IMR-90 (cell line): ENCODE measurements around the gene ALDH1A2. TPM values are rescaled to one million over a fixed set of nuclear protein-coding genes. Genes with fewer than 3 reads are reported as not detected.

Source experiments
- ATAC-seq: fragments of 200-7000 bp; cut with Tn5 transposase; 2 replicates; pipeline ENCODE4 v1.9.1; 2020; ENCODE audit warnings: low read depth, mild to moderate bottlenecking, moderate library complexity
- BruUV-seq: library from RNA; stranded (reverse); fragments of 400-500 nt; replicated peaks from 2 replicates; lab custom pipeline; 2021; lab: Mats Ljungman, UMichigan
- CTCF ChIA-PET: fragments of 300-600 bp; formaldehyde crosslinking; extraction: SDS; loops from one replicate; lab custom pipeline; 2021; ENCODE audit warnings: antibody characterized with exemption; lab: Yijun Ruan, JAX
- POLR2A ChIA-PET: fragments of 300-600 bp; sonication (Branson Sonifier 250); formaldehyde crosslinking; loops from one replicate; lab custom pipeline; 2022; ENCODE audit warnings: antibody characterized with exemption; ENCODE audit not compliant: unreplicated experiment; lab: Charles Lee
- DNase-seq: peaks from one replicate; pipeline ENCODE4 v3.0.0; 2013
- H2AFZ ChIP-seq: replicated peaks from 2 replicates; pipeline ENCODE3; 2013; ENCODE audit warnings: low read length, mild to moderate bottlenecking; ENCODE audit not compliant: poor library complexity
- H2AK5ac ChIP-seq: 2 replicates; pipeline ENCODE4 v1.6.1; 2013; ENCODE audit warnings: low read depth, low read length, inconsistent platforms
- H2AK9ac ChIP-seq: replicated peaks from 2 replicates; pipeline ENCODE3; 2013; ENCODE audit warnings: mild to moderate bottlenecking, low read depth, low read length, moderate library complexity; ENCODE audit not compliant: poor library complexity
- H2BK120ac ChIP-seq: 2 replicates; pipeline ENCODE4 v1.6.1; 2013; ENCODE audit warnings: low read depth, low read length, inconsistent platforms
- H2BK15ac ChIP-seq: 3 replicates; pipeline ENCODE4 v1.6.1; 2013; ENCODE audit warnings: low read depth, low read length, inconsistent platforms
- H2BK20ac ChIP-seq: 2 replicates; pipeline ENCODE4 v1.6.1; 2013; ENCODE audit warnings: low read depth, mild to moderate bottlenecking, inconsistent platforms, low read length, moderate library complexity
- H2BK5ac ChIP-seq: 2 replicates; pipeline ENCODE4 v1.6.1; 2013; ENCODE audit warnings: mild to moderate bottlenecking, low read depth, low read length, inconsistent platforms; ENCODE audit not compliant: poor library complexity, severe bottlenecking
- H3K14ac ChIP-seq: replicated peaks from 2 replicates; pipeline ENCODE4 v1.6.1; 2013; ENCODE audit warnings: low read depth, low read length, inconsistent platforms
- H3K18ac ChIP-seq: 2 replicates; pipeline ENCODE4 v1.6.1; 2013; ENCODE audit warnings: low read depth, low read length, control low read depth
- H3K23ac ChIP-seq: 2 replicates; pipeline ENCODE4 v1.6.1; 2013; ENCODE audit warnings: low read depth, low read length, inconsistent platforms
- H3K27ac ChIP-seq: 2 replicates; pipeline ENCODE4 v1.5.1; 2013; ENCODE audit warnings: mild to moderate bottlenecking, control low read depth, low read length; ENCODE audit not compliant: insufficient read depth
- H3K27me3 ChIP-seq: 2 replicates; pipeline ENCODE4 v1.6.1; 2013; ENCODE audit warnings: low read length; ENCODE audit not compliant: control insufficient read depth, insufficient read depth
- H3K36me3 ChIP-seq: 2 replicates; pipeline ENCODE4 v1.6.1; 2013; ENCODE audit warnings: low read length, mixed read lengths; ENCODE audit not compliant: control insufficient read depth, insufficient read depth
- H3K4ac ChIP-seq: 2 replicates; pipeline ENCODE4 v1.6.1; 2013; ENCODE audit warnings: low read depth, low read length, inconsistent platforms
- H3K4me1 ChIP-seq: 2 replicates; pipeline ENCODE4 v1.6.1; 2013; ENCODE audit warnings: low read length, mixed read lengths; ENCODE audit not compliant: control insufficient read depth, insufficient read depth
- H3K4me2 ChIP-seq: 2 replicates; pipeline ENCODE4 v1.6.1; 2013; ENCODE audit warnings: low read depth, mild to moderate bottlenecking, control low read depth, low read length, moderate library complexity
- H3K4me3 ChIP-seq: 2 replicates; pipeline ENCODE4 v1.5.1; 2013; ENCODE audit warnings: low read depth, mild to moderate bottlenecking, control low read depth, low read length, moderate library complexity; ENCODE audit not compliant: insufficient read depth
- H3K56ac ChIP-seq: 2 replicates; pipeline ENCODE4 v1.6.1; 2013; ENCODE audit warnings: low read length, inconsistent platforms; ENCODE audit not compliant: insufficient read depth; ENCODE audit errors: extremely low read depth
- H3K79me1 ChIP-seq, 2 experiments: 2 replicates each; pipeline ENCODE4 v1.6.1; 2013; ENCODE audit warnings: low read length in 2 of 2, inconsistent platforms in 1 of 2, low read depth in 1 of 2
- H3K9ac ChIP-seq: 2 replicates; pipeline ENCODE4 v1.6.1; 2013; ENCODE audit warnings: low read depth, low read length, control low read depth
- H3K9me1 ChIP-seq: 2 replicates; pipeline ENCODE4 v1.6.1; 2013; ENCODE audit warnings: low read length, inconsistent platforms; ENCODE audit not compliant: insufficient read depth
- H3K9me3 ChIP-seq: 2 replicates; pipeline ENCODE4 v1.6.1; 2013; ENCODE audit warnings: low read length; ENCODE audit not compliant: control insufficient read depth, insufficient read depth
- H4K20me1 ChIP-seq: 2 replicates; pipeline ENCODE4 v1.6.1; 2013; ENCODE audit warnings: low read length, inconsistent platforms; ENCODE audit not compliant: insufficient read depth
- H4K5ac ChIP-seq: 2 replicates; pipeline ENCODE4 v1.6.1; 2013; ENCODE audit warnings: mild to moderate bottlenecking, low read depth, low read length, control low read depth
- H4K8ac ChIP-seq, 2 experiments: 2 replicates each; pipeline ENCODE4 v1.6.1; 2013; ENCODE audit warnings: low read depth in 2 of 2, low read length in 2 of 2, control low read depth in 1 of 2, inconsistent platforms in 1 of 2
- H4K91ac ChIP-seq: 2 replicates; pipeline ENCODE4 v1.6.1; 2013; ENCODE audit warnings: low read depth, low read length, inconsistent platforms; ENCODE audit not compliant: insufficient read depth
- CEBPB ChIP-seq: IDR thresholded peaks from 2 replicates; pipeline ENCODE4 v1.6.1; 2012; ENCODE audit warnings: low read depth, low read length, improper control_type of control experiment
- FOS ChIP-seq: fragments of 150-350 bp; IDR thresholded peaks from 2 replicates; pipeline ENCODE4 v1.6.1; 2016; ENCODE audit warnings: low read depth, low read length
- MAZ ChIP-seq: IDR thresholded peaks from 2 replicates; pipeline ENCODE4 v1.6.1; 2012; ENCODE audit warnings: low read depth, mild to moderate bottlenecking, low read length, improper control_type of control experiment, moderate library complexity, borderline replicate concordance
- MXI1 ChIP-seq: IDR thresholded peaks from 2 replicates; pipeline ENCODE4 v1.6.1; 2012; ENCODE audit warnings: low read depth, mild to moderate bottlenecking, low read length, moderate library complexity, borderline replicate concordance
- POLR2A ChIP-seq: IDR thresholded peaks from 2 replicates; pipeline ENCODE4 v1.6.1; 2012; ENCODE audit warnings: mild to moderate bottlenecking, low read depth, low read length
- RAD21 ChIP-seq: IDR thresholded peaks from 2 replicates; pipeline ENCODE4 v1.6.1; 2012; ENCODE audit warnings: low read length, improper control_type of control experiment
- RCOR1 ChIP-seq: IDR thresholded peaks from 2 replicates; pipeline ENCODE4 v1.6.1; 2012; ENCODE audit warnings: mild to moderate bottlenecking, low read length, improper control_type of control experiment; ENCODE audit not compliant: insufficient replicate concordance
- SMC3 ChIP-seq: fragments of 150-350 bp; IDR thresholded peaks from 2 replicates; pipeline ENCODE4 v1.6.1; 2016; ENCODE audit warnings: low read depth, mild to moderate bottlenecking, antibody characterized with exemption, low read length, moderate library complexity
- WGBS, 2 experiments: methylation state at CpG; one replicate each; pipeline versions ENCODE4 v1.1.5 to v1.1.7; 2013; ENCODE audit warnings: missing lambda C conversion rate in 2 of 2; ENCODE audit not compliant: insufficient read length in 1 of 2; ENCODE audit errors: extremely low coverage in 2 of 2; 5-methylcytosine and 5-hydroxymethylcytosine counted together
- dilution Hi-C: fragments of 300-500 bp; cut with HindIII; formaldehyde crosslinking; loops from one replicate; pipeline ENCODE4 v1.14.3; 2018; ENCODE audit warnings: low sequenced_read_pairs; ENCODE audit not compliant: unreplicated experiment
- in situ Hi-C: fragments of 300-500 bp; cut with MboI; formaldehyde crosslinking; loops from 3 replicates; pipeline ENCODE4 v1.14.3; 2019; ENCODE audit warnings: low sequenced_read_pairs, inconsistent platforms, mixed read lengths
- intact Hi-C: fragments of 100-400 bp; cut with micrococcal nuclease; formaldehyde crosslinking; loops from 2 replicates; pipeline ENCODE4 v1.10.0; 2022
- polyA plus RNA-seq, 3 experiments: library from polyadenylated mRNA; depleted of rRNA; stranded (reverse); fragments of >200 nt; gene quantifications; 2 replicates each; pipeline ENCODE4 v1.2.3, GENCODE V29; 2012; ENCODE audit warnings: low replicate concordance in 1 of 3
- total RNA-seq: library from RNA; depleted of rRNA; stranded (reverse); fragments of >200 nt; gene quantifications from 2 replicates; pipeline ENCODE4 v1.2.3, GENCODE V29; 2012
- TF ChIP-seq, protein P1 (sequence below): conservative IDR thresholded peaks from 2 replicates; pipeline ENCODE4 v1.5.1; 2012; ENCODE audit warnings: mild to moderate bottlenecking, low read depth, low read length, improper control_type of control experiment
- TF ChIP-seq, protein P2 (sequence below): fragments of 150-350 bp; IDR thresholded peaks from 2 replicates; pipeline ENCODE4 v1.6.1; 2016; ENCODE audit warnings: low read depth, mild to moderate bottlenecking, low read length, moderate library complexity, borderline replicate concordance

ALDH1A2 gene
- total and polyA plus RNA-seq, 2 of the 4 experiments (the other 2 are of a cell fraction), result not detected

- no peak overlapping the region for H2AFZ ChIP-seq
- no peak overlapping the region for H3K18ac ChIP-seq
- no peak overlapping the region for H2AK5ac ChIP-seq
- DNase-seq, result no peak
- POLR2A ChIA-PET, result no interaction called here
- H4K91ac ChIP-seq, result no peak overlapping the region
- dilution Hi-C loops, result no loop called here
- H2BK5ac ChIP-seq, result no peak overlapping the region
- no peak overlapping the region for H2BK15ac ChIP-seq
- H2BK120ac ChIP-seq, result no peak overlapping the region
- no peaks in the 10 kb centered on the region for H3K79me1 ChIP-seq
- no peak overlapping the region for H2BK20ac ChIP-seq
- H3K4ac ChIP-seq, result no peak overlapping the region
- no peak overlapping the region for H2AK9ac ChIP-seq
- ATAC-seq, result no peak
- H3K4me1 ChIP-seq, result no peaks in the 10 kb centered on the region
- no peak overlapping the region for H3K23ac ChIP-seq
- no peak overlapping the region for H4K8ac ChIP-seq
- H3K27ac ChIP-seq, result no peak overlapping the region
- no peaks in the 10 kb centered on the region for H3K9me1 ChIP-seq
- CTCF ChIA-PET, result no interaction called here
- H4K20me1 ChIP-seq, result no peaks in the 10 kb centered on the region
- H3K14ac ChIP-seq, result no peak overlapping the region
- no peaks in the 10 kb centered on the region for H3K36me3 ChIP-seq
- intact Hi-C loops, result no loop called here
- no peak overlapping the region for H3K4me3 ChIP-seq
- in situ Hi-C loops, result no loop called here
- H3K9ac ChIP-seq, result no peak overlapping the region
- no peak overlapping the region for H3K56ac ChIP-seq
- no peaks in the 10 kb centered on the region for H3K27me3 ChIP-seq
- no peak overlapping the region for H3K4me2 ChIP-seq
- no TSS peak for BruUV-seq
- no peaks in the 10 kb centered on the region for H3K9me3 ChIP-seq
- H4K5ac ChIP-seq, result no peak overlapping the region
- WGBS, 2 experiments, result no CpG with 5 or more reads among the region's 2 CpGs
- TF ChIP-seq, protein P1, sequence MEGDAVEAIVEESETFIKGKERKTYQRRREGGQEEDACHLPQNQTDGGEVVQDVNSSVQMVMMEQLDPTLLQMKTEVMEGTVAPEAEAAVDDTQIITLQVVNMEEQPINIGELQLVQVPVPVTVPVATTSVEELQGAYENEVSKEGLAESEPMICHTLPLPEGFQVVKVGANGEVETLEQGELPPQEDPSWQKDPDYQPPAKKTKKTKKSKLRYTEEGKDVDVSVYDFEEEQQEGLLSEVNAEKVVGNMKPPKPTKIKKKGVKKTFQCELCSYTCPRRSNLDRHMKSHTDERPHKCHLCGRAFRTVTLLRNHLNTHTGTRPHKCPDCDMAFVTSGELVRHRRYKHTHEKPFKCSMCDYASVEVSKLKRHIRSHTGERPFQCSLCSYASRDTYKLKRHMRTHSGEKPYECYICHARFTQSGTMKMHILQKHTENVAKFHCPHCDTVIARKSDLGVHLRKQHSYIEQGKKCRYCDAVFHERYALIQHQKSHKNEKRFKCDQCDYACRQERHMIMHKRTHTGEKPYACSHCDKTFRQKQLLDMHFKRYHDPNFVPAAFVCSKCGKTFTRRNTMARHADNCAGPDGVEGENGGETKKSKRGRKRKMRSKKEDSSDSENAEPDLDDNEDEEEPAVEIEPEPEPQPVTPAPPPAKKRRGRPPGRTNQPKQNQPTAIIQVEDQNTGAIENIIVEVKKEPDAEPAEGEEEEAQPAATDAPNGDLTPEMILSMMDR, result no peak
- TF ChIP-seq RCOR1 (no peak), FOS (no peak), POLR2A (no peak), RAD21 (no peak), CEBPB (no peak), MXI1 (no peak), SMC3 (no peak), MAZ (no peak)
- TF ChIP-seq, protein P2, sequence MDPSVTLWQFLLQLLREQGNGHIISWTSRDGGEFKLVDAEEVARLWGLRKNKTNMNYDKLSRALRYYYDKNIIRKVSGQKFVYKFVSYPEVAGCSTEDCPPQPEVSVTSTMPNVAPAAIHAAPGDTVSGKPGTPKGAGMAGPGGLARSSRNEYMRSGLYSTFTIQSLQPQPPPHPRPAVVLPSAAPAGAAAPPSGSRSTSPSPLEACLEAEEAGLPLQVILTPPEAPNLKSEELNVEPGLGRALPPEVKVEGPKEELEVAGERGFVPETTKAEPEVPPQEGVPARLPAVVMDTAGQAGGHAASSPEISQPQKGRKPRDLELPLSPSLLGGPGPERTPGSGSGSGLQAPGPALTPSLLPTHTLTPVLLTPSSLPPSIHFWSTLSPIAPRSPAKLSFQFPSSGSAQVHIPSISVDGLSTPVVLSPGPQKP, result no peak
Observed at GRCh38 chr15:57932348-57932747, 133.2 kb downstream of the ALDH1A2 start.
